ENCODE data around the gene EFHD2. TPM values are rescaled to one million over a fixed set of nuclear protein-coding genes. Genes with fewer than 3 reads are reported as not detected.

The EFHD2 gene
- polyA plus RNA-seq, 1 experiment: 24.0 TPM

DNA sequence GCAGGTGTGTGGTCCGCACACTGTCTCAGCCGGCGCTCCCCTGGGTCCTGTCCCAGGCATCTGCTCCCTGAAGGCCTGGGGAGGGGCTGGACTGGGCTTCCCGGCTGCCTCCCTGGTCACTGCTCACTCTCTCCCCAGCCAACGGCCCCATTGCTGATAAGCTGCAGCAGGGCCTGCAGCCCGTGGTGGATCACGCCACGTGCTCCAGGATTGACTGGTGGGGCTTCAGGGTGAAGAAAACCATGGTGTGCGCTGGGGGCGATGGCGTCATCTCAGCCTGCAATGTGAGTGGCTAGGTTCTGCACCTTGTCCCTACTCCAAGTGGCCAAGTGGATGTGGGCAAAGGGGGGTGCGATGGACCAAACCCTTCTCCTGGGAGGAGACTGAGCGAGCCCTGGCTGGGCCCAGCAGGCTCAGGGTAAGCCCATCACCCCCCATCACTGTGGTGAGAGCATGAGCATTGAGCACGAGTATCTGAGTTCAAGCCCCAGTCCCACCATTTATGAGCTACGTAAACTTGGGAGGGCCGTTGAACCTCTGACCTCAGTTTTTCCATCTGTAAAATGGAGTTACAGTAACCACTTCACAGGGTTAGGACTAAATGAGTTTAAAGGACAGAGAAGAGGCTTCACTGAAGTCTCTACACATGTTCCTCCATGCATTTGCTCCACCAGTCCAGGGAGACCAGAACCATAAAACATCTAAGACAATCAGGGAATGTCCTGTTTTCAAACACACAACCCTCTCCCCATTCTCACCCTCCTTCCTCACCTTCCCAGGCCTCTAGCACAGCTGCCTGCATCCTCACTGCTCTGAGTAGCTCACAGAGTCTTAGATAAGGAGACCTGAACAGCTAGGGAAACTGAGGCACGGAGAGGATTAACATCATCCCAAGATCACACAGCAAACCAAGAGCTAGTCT lies 35.0 kb downstream of the EFHD2 start:
- Histone ChIP-seq H3K4me3 (ENCODE audit: low read depth, low read length) (no peak overlapping the region), H3K36me3 (ENCODE audit: control insufficient read depth, insufficient read depth, low read length) (no peaks in the 10 kb centered on the region), H3K27me3 (ENCODE audit: control insufficient read depth, insufficient read depth, low read length) (peaks cover 9% of the 10 kb centered on the region)
- ChIA-PET POLR2A (no interaction called here), CTCF (interaction anchor here (1.0 to 2.6 kb wide), 2 partner anchors 13 to 120 kb away, joined by 3 to 19 read pairs; no protein-coding TSS in a partner anchor)
- TF ChIP-seq, protein P1, sequence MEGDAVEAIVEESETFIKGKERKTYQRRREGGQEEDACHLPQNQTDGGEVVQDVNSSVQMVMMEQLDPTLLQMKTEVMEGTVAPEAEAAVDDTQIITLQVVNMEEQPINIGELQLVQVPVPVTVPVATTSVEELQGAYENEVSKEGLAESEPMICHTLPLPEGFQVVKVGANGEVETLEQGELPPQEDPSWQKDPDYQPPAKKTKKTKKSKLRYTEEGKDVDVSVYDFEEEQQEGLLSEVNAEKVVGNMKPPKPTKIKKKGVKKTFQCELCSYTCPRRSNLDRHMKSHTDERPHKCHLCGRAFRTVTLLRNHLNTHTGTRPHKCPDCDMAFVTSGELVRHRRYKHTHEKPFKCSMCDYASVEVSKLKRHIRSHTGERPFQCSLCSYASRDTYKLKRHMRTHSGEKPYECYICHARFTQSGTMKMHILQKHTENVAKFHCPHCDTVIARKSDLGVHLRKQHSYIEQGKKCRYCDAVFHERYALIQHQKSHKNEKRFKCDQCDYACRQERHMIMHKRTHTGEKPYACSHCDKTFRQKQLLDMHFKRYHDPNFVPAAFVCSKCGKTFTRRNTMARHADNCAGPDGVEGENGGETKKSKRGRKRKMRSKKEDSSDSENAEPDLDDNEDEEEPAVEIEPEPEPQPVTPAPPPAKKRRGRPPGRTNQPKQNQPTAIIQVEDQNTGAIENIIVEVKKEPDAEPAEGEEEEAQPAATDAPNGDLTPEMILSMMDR (IDR thresholded peaks at IDR 0.05; ENCODE audit: insufficient read depth, low read depth, low read length): no peak
- DNase-seq (ENCODE audit: low read depth): no peak

DNA sequence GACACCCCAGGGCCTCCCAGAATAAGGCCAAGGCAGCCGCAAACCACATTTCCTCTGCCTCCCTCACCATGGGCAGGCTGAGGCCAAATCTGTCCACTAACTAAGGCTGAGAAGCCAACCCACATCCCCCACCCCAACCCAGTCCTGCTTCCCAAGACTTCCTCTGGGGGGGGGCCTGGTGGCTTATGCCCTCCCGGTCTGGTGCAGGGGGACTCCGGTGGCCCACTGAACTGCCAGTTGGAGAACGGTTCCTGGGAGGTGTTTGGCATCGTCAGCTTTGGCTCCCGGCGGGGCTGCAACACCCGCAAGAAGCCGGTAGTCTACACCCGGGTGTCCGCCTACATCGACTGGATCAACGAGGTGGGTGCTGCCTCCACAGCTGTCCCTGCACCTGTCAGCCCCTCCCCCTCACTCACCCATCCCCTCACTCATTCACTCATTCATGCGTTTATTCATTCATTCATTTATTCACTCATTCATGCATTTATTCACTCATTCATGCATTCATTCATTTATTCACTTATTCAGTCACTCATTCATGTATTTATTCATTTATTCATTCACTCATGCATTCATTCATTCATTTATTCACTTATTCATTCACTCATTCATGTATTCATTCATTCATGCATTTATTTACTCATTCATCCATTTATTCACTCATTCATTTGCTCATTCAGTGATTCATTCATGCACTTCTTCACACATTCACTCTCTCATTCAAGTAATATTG lies 35.9 kb downstream of the EFHD2 start:
- Histone ChIP-seq H3K36me3 (ENCODE audit: control insufficient read depth, insufficient read depth, low read length) (no peaks in the 10 kb centered on the region), H3K4me3 (ENCODE audit: low read depth, low read length) (no peak overlapping the region), H3K27me3 (ENCODE audit: control insufficient read depth, insufficient read depth, low read length) (peaks cover 9% of the 10 kb centered on the region)
- TF ChIP-seq, protein P1 (IDR thresholded peaks at IDR 0.05; ENCODE audit: insufficient read depth, low read depth, low read length): no peak
- no peak for DNase-seq (ENCODE audit: low read depth)
- ChIA-PET CTCF (interaction anchor here (1.0 to 2.6 kb wide), 2 partner anchors 14 to 121 kb away, joined by 3 to 19 read pairs; no protein-coding TSS in a partner anchor), POLR2A (no interaction called here)

DNA sequence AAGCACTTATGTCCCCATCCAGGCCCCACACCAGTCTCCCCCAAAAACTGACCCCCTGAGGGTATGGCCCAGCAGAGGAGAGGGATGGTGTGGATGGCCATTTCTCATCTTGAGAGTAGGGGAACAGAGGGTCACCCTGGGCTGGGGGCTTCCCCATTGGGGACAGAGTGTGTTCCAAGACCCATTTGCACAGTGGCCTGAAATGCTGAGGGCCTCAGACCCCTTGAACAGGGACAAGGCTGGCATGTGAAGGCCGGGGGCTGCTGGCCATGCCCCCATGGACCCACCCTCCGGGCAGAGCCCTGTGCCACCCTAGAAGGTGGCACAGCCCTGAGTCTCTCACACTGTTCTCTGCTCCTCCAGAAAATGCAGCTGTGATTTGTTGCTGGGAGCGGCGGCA lies 36.5 kb downstream of the EFHD2 start:
- CTCF ChIA-PET: no interaction called here
- Histone ChIP-seq H3K27me3 (ENCODE audit: control insufficient read depth, insufficient read depth, low read length) (peaks cover 9% of the 10 kb centered on the region), H3K36me3 (ENCODE audit: control insufficient read depth, insufficient read depth, low read length) (no peaks in the 10 kb centered on the region), H3K4me3 (ENCODE audit: low read depth, low read length) (no peak overlapping the region)
- DNase-seq (ENCODE audit: low read depth): no peak
- TF ChIP-seq, protein P1 (IDR thresholded peaks at IDR 0.05; ENCODE audit: insufficient read depth, low read depth, low read length): no peak
- POLR2A ChIA-PET: no interaction called here

DNA sequence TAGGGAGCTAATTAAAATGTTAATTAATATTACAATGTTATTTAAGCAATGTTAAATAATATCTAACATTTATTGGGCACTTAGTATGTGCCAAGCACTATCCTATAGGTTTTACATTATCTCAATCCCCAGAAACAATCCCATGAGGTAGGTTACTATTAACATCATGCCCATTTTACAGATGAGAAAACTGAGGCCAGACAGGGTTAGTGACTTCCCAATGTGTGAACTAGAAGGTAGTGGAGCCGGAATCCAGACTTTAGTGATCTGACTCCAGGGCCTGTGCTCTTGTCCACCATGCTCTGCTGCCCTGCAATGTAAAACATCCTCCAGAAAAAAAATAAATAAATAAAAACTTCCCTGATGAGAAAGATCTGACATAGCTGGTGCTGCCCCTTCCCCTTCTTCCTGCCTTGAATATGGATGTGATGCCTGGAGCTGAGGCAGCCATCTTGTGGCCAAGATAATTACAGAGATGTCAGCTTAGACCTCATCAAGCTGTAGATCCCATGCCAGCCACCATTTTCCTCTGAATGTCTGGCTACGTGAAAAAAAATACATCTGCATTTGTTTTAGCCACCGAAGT lies 39.3 kb downstream of the EFHD2 start:
- TF ChIP-seq, protein P1 (IDR thresholded peaks at IDR 0.05; ENCODE audit: insufficient read depth, low read depth, low read length): no peak
- H3K27me3 ChIP-seq (ENCODE audit: control insufficient read depth, insufficient read depth, low read length): peaks cover 4% of the 10 kb centered on the region; the same call in 1 of the 2 replicates
- no peak overlapping the region for H3K4me3 ChIP-seq (ENCODE audit: low read depth, low read length)
- ChIA-PET POLR2A (no interaction called here), CTCF (no interaction called here)
- H3K36me3 ChIP-seq (ENCODE audit: control insufficient read depth, insufficient read depth, low read length): no peaks in the 10 kb centered on the region
- DNase-seq (ENCODE audit: low read depth): no peak

DNA sequence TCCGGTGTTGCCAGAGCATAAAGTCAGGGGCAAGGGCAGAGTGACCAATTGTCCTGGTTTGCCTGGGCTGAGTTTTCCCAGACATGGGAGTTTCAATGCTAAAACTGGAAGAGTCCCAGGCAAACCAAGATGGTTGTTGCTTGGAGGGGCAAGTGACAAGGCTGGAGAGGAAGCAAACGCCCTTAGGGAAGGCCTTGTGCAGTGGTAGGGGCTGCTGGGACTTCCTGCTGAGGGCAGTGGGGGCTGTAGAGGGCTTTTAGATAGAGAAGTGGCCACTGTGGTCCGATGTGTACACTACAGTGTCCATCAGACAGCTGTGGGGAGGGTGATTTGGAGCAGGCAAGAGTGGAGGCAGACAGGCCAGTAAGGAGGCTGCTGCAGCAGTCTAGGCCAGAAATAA lies 39.9 kb downstream of the EFHD2 start:
- Histone ChIP-seq H3K27me3 (ENCODE audit: control insufficient read depth, insufficient read depth, low read length) (peaks cover 4% of the 10 kb centered on the region; the same call in 1 of the 2 replicates), H3K4me3 (ENCODE audit: low read depth, low read length) (no peak overlapping the region), H3K36me3 (ENCODE audit: control insufficient read depth, insufficient read depth, low read length) (no peaks in the 10 kb centered on the region)
- DNase-seq (ENCODE audit: low read depth): no peak
- ChIA-PET POLR2A (no interaction called here), CTCF (no interaction called here)
- TF ChIP-seq, protein P1 (IDR thresholded peaks at IDR 0.05; ENCODE audit: insufficient read depth, low read depth, low read length): no peak

All from BJ (cell line).